ENCODE results near the gene FBXO40.

FBXO40 gene

GRCh38 chr3:121621491-121621890 is 28.3 kb downstream of the FBXO40 start:
- DNase-seq (ENCODE audit: low read depth), result no peak

GRCh38 chr3:121624147-121624899 is 31.1 kb downstream of the FBXO40 start:
- no peak for DNase-seq (ENCODE audit: low read depth)

- no peak for DNase-seq (ENCODE audit: low read depth)
Measured at GRCh38 chr3:121626495-121626894, 33.3 kb downstream of the FBXO40 start.

GRCh38 chr3:121627211-121627610 is 34.0 kb downstream of the FBXO40 start:
- DNase-seq (ENCODE audit: low read depth), result no peak

GRCh38 chr3:121627622-121628021 is 34.4 kb downstream of the FBXO40 start:
- no peak for DNase-seq (ENCODE audit: low read depth)

GRCh38 chr3:121629601-121630000 is 36.4 kb downstream of the FBXO40 start:
- no peak for DNase-seq (ENCODE audit: low read depth)

GRCh38 chr3:121630355-121630754 is 37.2 kb downstream of the FBXO40 start:
- no peak for DNase-seq (ENCODE audit: low read depth)

- no peak for DNase-seq (ENCODE audit: low read depth)
Measured at GRCh38 chr3:121637922-121638321, 44.7 kb downstream of the FBXO40 start.

GRCh38 chr3:121641127-121641526 is 47.9 kb downstream of the FBXO40 start:
- DNase-seq (ENCODE audit: low read depth), result no peak

GRCh38 chr3:121642601-121643314 is 49.6 kb downstream of the FBXO40 start:
- no peak for DNase-seq (ENCODE audit: low read depth)

GRCh38 chr3:121645054-121645453 is 51.9 kb downstream of the FBXO40 start:
- DNase-seq (ENCODE audit: low read depth), result no peak

- DNase-seq (ENCODE audit: low read depth), result no peak
Measured at GRCh38 chr3:121648219-121648958, 55.2 kb downstream of the FBXO40 start.

GRCh38 chr3:121649645-121650044 is 56.5 kb downstream of the FBXO40 start:
- no peak for DNase-seq (ENCODE audit: low read depth)

GRCh38 chr3:121651684-121652083 is 58.5 kb downstream of the FBXO40 start:
- DNase-seq (ENCODE audit: low read depth), result no peak

- DNase-seq (ENCODE audit: low read depth), result no peak
Measured at GRCh38 chr3:121654493-121655385, 61.6 kb downstream of the FBXO40 start.

- no peak for DNase-seq (ENCODE audit: low read depth)
Measured at GRCh38 chr3:121658716-121659435, 65.7 kb downstream of the FBXO40 start.

GRCh38 chr3:121659586-121659985 is 66.4 kb downstream of the FBXO40 start:
- no peak for DNase-seq (ENCODE audit: low read depth)

GRCh38 chr3:121660356-121661171 is 67.4 kb downstream of the FBXO40 start, which contains the start of gene HCLS1:
TSS of gene HCLS1 (minus strand) at chr3:121660903. CDS start at chr3:121658347, 2,556 bp downstream.
- peak; percentile 53 for DNase-seq (ENCODE audit: low read depth)

GRCh38 chr3:121661376-121661775 is 68.2 kb downstream of the FBXO40 start:
- DNase-seq (ENCODE audit: low read depth), result no peak

GRCh38 chr3:121662742-121663141 is 69.6 kb downstream of the FBXO40 start:
- no peak for DNase-seq (ENCODE audit: low read depth)

All from activated T-cell treated with anti-CD3 and anti-CD28 coated beads for 48 hours (primary cell).